Measurements from ENCODE around the gene RASSF7.
A peak's percentile ranks its signal among the peaks of the same experiment; 100 is the strongest.

The RASSF7 gene

DNA sequence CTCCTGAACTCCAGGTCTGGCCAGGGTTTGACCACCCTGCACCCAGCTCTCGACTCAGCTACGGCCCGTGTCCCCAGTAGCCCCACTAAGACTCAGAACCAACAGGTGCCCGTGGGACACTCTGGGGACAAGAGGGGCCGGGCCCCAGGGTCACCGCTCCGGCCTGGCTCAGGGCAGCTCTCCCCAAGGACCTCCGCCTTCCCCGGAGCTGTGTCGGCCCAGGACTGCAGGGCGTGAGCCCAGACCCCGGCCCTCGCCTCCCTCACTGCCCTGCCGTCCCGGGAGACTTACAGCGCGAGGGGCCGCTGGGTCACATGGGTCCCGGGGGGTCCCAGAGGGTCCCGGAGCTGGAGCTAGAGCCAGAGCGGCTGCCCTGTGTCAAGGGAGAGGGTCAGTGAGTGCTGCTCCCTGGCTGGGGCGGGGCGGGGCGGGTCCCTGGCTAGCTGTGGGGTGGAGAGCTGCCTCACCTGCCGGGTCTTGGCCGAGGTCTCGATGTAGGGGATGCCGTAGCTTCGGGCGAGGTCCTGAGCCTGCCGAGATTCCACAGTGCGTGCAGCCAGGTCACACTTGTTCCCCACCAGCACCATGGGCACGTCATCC, 27.7 kb upstream of the RASSF7 start:
- DNase-seq (ENCODE audit: low read depth): no peak

- DNase-seq (ENCODE audit: low read depth): no peak
These were observed 27.0 kb upstream of the RASSF7 start for GRCh38 chr11:533586-534395.

DNA sequence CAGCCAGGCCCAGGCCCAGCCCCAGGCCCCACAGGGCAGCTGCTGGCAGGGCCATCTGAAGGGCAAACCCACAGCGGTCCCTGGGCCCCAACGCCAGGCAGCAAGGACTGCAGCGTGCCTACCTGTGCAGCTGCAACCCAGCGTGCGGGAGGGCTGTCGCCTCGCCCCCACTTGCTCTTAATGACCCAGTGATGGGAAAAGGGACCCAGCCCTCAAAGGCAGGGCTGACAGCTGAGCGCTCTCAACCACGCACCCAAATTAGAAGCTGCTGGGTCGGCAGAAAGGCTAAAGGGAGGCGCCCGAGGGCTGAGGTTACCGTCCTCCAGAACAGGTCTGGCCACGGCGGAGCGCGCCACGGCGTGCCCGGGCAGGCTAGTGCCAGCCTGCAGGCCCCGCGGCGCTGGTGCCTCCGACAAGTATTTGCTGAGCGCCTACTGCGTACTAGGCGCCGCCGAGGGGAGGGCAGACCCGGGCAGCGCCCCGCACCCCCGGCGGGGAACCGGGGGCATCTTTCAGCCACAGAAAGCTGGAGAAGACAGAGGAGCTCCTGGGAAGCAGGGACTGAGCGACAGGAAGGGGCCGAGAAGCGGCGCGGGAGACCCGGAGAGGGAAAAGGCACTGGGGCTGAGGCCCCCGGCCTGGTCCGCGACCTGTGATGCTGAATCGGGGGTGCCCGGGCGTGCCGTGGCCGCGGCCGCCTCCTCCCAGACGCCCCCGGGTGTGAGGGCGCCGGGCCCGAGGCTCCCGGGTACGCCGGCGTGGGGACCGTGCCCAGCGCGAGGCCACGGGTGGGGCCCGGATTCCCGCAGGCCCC, 26.2 kb upstream of the RASSF7 start:
- no peak for DNase-seq (ENCODE audit: low read depth)

- DNase-seq (ENCODE audit: low read depth): no peak
These were observed 25.6 kb upstream of the RASSF7 start for GRCh38 chr11:535210-535518.

DNA sequence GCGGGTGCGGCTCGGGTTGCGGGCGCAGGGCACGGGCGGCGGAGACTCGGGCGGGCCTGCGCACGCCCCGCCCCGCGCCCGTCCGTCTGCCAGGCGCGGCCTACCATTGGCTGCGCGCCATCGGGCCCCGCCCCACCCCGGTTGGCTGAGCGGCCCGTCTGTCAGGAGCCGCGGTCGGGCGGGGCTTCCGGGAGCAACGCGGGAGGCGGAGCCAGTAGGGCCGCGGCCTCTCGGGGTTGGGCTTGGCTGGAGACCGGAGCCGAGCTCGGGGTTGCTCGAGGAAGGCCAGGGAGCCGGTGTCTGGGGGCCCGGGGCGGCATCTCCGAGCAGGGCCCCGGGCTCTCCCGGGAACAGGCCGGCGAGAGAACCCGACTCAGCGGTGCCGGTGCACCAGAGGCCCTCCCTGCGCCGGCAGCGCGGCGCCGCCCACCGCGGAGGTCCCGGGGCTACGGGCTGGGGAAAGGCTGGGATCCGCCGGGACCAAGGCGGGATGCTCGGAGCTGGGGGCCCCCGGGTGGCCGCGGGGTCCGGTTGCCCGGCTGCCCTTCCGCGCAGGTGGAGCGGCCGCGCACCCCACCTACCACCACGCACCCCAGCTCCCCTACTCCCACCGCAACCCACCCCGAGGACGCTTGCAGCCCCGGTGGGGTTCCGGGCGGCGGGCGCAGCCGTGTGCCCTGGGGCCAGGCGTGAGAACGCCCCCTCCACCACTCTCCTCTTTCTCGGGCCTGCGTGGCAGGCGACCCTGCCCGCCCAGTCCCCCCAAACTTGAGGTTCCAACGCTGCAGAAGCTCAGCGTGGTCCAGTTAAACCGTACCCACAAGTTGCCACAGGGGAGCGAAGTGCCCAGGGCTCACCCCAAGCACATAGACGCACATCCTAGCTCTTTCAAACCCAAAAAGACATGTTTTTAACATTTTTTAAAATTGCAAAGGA, 25.0 kb upstream of the RASSF7 start, which contains the start of gene HRAS:
Gene HRAS, minus strand, starts transcription at position 58 of the 936 bp plus-strand sequence.
- peak; percentile 69 for DNase-seq (ENCODE audit: low read depth)

- DNase-seq (ENCODE audit: low read depth): no peak
These were observed 23.7 kb upstream of the RASSF7 start, which contains the start of gene LRRC56 for GRCh38 chr11:536841-537621. TSS of gene LRRC56 (plus strand) at chr11:537527. CDS start at chr11:540685, 3,158 bp downstream.

DNA sequence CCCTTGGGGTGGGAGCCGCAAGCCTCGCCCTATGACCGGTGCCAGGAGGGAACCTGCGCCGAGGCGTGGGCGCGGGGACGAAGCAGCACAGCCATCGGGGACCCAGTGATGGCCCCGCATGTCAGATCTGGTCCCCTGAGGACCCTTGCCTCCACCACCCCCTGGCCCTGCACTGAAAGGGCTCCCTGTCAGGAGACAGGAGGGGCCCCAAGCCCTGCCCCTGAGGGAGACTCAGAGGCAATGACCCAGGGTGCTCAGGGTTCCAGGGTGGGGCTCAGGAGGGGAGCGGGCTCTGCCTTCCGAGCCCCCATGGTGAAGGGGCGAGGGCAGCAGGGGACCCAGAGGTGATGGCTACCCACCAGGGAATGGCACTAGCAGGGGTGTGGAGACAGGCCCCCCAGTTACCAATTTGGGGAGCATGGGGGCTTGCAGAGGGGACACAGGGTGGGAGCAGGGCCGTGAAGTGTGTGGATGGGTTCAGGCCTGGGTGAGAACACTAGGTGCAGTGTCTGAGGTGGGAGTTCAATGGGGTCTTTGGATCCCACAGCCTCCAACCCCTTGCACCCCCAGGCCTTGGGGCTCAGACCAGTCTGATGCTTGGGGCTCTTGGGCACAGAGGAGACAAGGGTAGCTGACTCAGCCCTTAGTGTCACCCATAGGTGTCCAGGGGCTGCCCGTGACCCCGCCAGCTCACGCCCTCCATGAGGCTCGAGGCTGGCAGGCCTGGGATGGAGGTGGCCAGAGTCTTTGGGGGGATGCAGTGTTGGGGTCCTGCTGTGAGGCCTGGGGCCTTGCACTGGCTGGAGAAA, 22.9 kb upstream of the RASSF7 start:
- DNase-seq (ENCODE audit: low read depth): no peak

DNA sequence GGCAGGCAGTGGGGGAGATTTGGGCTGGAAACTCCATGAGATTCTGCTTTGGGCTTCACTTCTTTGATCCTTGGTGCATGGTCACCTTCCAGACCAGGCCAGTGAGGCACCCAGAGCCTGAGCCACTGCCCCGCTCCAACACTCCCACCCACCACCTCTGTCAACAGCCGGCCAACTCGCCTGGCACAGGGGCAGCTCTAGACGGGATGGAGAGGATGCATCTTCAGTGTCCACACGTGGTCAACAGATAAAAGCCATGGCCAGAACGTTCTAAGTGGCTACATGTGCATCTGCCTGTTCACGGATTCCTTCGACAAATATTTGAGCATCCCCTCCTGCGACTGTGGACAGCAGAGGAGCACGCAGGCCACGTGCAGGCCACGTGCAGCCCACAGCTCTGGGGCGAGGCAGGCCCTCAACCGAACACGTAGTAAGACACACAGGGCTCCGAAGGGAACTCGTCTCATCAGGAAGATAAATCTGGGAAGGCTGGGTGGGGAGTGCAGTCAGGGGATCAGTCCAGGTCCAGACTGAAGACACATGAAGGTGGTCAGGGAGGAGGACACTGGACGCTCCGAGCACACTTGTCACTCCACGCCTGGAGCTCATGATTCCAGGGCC, 22.2 kb upstream of the RASSF7 start:
- no peak for DNase-seq (ENCODE audit: low read depth)

DNA sequence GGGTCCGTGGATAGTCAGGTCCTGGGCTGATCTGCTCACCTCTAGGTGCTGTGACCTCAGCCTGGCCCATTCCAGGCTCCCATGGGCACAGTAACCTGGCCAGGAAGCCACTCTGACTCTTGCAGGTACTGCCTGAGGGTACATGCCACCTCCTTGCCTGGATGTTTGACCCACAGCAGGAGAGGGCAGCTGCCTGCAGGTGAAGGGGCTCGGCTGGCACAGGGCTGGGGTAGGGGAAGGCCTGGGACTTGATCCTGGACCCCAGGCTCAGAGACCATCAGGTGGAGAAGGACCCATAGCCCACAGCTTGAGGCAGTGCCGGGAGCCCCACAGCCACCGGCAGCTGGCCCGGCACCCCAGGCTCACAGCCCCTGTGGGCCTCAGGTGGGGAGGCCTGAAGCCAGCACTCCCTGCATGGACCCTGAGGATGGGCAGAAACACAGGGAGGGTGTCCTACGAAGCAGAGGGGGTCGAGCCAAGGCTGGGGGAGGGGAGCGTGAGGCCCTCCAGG, 20.7 kb upstream of the RASSF7 start:
- DNase-seq (ENCODE audit: low read depth): no peak

DNA sequence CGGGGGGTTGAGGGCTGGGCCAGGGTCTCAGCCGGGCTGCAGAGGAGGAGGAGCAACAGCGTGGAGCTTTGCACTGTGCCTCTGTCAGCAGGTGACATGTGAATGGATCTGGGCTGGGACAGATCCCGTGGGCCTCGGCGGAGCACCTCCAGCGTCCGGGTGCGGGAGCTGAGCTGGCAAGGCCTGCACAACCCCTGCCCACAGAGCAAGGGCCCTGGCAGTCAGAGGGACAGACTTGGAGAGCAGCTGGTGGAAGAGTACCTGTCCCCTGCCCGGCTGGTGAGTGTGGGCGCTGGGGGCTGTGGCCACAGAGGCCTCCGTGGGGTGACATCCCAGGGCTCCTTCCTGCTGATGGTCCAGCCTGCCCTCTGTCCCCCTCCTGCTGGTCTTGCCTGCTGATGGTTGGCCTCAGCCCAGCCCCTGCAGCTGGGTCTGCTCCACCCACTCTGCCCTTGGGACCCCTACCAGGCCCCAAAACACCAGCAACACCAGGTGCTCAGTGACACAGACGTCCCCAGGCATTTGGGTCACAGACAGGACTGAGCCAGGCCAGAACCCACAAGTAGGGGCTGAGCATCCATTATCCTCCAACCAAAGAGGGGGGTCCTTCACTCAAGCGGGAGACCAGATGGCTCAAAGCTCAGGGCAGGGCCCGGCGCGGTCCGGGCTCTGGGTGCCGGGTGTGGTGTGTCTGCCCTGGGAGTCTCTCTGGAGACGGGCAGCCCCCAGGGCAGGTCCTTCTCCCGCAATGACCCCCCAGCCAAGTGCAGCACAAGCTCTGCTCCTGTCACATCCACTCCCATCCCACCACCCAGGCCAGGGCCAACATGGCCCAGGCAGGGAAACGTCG, 20.0 kb upstream of the RASSF7 start:
- no peak for DNase-seq (ENCODE audit: low read depth)

DNA sequence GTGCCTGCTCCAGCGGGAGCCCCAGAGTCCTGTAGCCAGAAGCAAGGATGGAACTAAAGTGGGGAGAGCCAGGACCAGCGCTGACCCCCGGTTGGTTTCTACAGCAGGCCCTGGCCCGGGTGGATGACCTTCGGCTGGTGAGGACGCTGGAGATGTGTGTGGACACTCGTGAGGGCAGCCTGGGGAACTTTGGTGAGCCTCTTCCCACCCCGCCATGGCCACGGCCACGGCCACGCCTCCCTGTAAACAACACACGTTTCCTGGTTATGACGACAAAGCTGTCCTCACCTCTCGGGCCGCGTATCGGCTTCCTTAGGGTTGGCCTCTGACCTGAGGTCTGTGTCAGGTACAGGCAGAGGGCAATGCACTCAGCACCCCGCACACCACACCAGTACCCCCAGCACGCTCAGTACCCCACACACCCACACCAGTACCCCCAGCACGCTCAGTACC, 19.3 kb upstream of the RASSF7 start:
- no peak for DNase-seq (ENCODE audit: low read depth)

- no peak for DNase-seq (ENCODE audit: low read depth)
These were observed 16.0 kb upstream of the RASSF7 start for GRCh38 chr11:544817-545166.

DNA sequence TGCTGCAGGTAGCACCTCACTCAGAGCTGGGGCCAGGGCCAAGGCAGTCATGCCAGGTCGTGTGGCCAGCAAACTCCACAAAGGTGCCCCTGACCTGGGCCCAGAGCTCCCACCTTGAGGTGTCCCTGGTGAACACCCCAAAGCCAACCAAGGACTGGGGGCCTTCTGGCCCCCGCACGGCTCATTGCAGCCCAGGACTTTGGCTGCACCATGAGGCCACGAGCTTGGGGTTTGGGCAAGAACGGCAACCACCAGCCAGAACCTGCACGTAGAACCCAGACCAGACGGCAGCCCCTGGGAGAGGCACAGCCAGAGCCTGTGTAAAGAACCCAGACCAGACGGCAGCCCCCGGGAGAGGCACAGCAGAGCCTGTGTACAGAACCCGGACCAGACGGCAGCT, 15.6 kb upstream of the RASSF7 start:
- no peak for DNase-seq (ENCODE audit: low read depth)

DNA sequence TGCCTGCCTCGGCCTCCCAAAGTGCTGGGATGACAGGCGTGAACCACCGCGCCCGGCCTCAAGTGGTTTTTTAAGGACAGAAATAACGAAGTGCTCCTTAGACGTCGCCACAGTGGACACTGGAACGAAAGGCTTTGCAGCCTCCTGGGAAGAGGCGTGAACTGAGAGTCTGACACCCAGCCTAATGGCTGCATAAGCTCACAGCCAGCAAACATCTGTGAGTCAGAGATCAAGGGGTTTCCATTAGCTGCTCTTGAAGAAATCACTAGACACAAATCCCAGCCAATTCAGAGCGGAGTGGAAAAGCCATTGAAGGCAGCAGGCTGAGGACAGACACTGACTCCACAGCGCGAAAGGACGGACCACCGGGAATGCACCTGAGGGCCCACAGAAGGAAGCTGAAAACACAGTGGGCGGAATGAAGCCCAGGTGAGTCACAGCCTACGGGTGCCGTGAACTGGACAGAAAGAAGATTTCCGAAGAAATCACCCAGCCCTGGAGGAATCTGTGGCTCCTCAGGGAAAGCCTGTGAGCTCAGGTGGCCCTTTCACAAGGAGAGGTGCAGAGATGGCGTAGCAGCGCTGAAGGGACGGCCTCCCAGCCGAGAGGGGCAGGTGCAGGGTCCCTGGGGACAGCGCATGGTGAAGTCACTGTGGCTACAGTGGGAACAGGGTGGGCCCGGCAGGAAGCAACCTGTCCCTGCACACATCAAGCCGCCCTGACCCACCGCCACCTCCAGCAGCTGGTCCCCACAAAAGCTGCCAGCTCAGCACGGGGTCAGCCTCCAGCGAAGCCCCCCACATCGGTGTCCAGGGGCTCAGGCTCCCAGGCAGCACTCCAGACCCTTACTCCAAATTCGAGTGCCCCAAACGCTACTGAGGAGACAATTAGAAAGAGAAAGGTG, 11.8 kb upstream of the RASSF7 start:
- no peak for DNase-seq (ENCODE audit: low read depth)

GRCh38 chr11:550021-550745, 10.6 kb upstream of the RASSF7 start:
- no peak for DNase-seq (ENCODE audit: low read depth)

DNA sequence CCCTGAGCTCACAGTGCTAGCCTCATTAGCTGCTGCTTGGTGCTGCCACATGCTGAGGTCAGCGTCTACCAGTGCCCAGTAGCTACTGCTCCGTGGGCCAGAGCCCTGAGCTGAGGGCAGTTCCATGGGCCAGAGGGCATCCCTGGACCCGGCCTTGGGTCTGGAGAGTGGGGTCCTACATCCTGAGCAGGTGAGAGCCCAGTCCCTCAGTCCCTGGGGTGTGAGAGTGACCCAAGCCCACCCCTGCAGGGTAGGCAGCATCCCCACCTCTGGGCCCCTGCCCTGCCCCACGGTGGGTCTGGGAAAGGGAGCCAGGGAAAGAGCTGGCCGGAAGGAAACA, 10.1 kb upstream of the RASSF7 start:
- no peak for DNase-seq (ENCODE audit: low read depth)

DNA sequence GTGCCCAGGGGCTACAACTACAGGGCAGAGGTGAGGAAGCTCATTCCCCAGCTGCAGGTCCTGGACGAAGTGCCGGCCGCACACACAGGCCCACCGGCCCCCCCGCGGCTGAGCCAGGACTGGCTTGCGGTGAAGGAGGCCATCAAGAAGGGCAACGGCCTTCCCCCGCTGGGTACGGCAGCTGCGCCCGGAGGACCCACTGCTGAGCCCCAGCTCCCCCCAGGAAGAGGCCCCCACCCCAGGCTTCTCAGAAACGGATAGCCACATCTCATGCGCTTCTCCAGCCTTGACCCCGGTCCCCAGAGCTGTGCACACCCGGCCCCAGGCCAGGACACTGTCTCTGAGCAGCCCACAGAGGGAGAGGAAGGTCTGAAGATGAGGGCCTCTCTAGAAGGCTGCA, 9.6 kb upstream of the RASSF7 start:
- DNase-seq (ENCODE audit: low read depth): no peak

Data from CMK (cell line).